ENCODE measurements around the gene CFAP206. TPM values are rescaled to one million over a fixed set of nuclear protein-coding genes. Genes with fewer than 3 reads are reported as not detected.
A peak's percentile ranks its signal among the peaks of the same experiment; 100 is the strongest.
"Not testable (repeated sequence)": the region's sequence is repeated elsewhere in the genome, so short reads cannot be mapped to it uniquely, and the experiment has no call there.

The CFAP206 gene
- total RNA-seq, 2 experiments from 2014 or later, result not detected

- Mint-ChIP-seq H3K36me3 (ENCODE audit: low read depth) (no peaks in the 10 kb centered on the region), H3K9me3 (no peaks in the 10 kb centered on the region), H3K27ac (no peak overlapping the region), H3K4me3 (no peak overlapping the region), H3K4me1 (no peaks in the 10 kb centered on the region), H3K27me3 (peaks cover 18% of the 10 kb centered on the region)
- ChIA-PET CTCF (no interaction called here), POLR2A (no interaction called here)
- DNase-seq, result no peak
Observed at GRCh38 chr6:87444362-87444761, 36.6 kb downstream of the CFAP206 start.

- DNase-seq, result no peak
- ChIA-PET POLR2A (no interaction called here), CTCF (interaction anchor here (0.6 kb wide), 1 partner anchor 325 kb away, joined by 3 read pairs; no protein-coding TSS in a partner anchor)
- H3K27ac Mint-ChIP-seq, result no peak overlapping the region
- H3K36me3 Mint-ChIP-seq (ENCODE audit: low read depth), result no peaks in the 10 kb centered on the region
- H3K27me3 Mint-ChIP-seq, result peaks cover 50% of the 10 kb centered on the region
- H3K9me3 Mint-ChIP-seq, result no peaks in the 10 kb centered on the region
- H3K4me1 Mint-ChIP-seq, result no peaks in the 10 kb centered on the region
- no peak overlapping the region for H3K4me3 Mint-ChIP-seq
Observed at GRCh38 chr6:87465051-87465450, 57.3 kb downstream of the CFAP206 start.

GRCh38 chr6:87472525-87473418, 65.0 kb downstream of the CFAP206 start, which contains the start of gene SLC35A1:
SLC35A1 (plus strand) TSS chr6:87472974; CDS start chr6:87473004, 30 bp downstream.
- no peaks in the 10 kb centered on the region for H3K9me3 Mint-ChIP-seq
- H3K36me3 Mint-ChIP-seq (ENCODE audit: low read depth), result peaks cover 4% of the 10 kb centered on the region
- POLR2A ChIA-PET, result interaction anchor here (1.3 to 1.7 kb wide), 2 partner anchors 116 to 229 kb away, joined by 3 to 7 read pairs; partner anchors contain the start of gene AKIRIN2
- peak within 1 kb of the TSS; percentile 98 for H3K4me3 Mint-ChIP-seq
- peaks cover 7% of the 10 kb centered on the region for H3K27me3 Mint-ChIP-seq
- peaks cover 24% of the 10 kb centered on the region for H3K4me1 Mint-ChIP-seq
- peak; percentile 82 for DNase-seq
- peak within 1 kb of the TSS; percentile 91 for H3K27ac Mint-ChIP-seq
- CTCF ChIA-PET, result interaction anchor here (1.0 to 1.5 kb wide), 4 partner anchors 12 to 394 kb away, joined by 3 to 5 read pairs (median 4); partner anchors contain the start of gene SMIM8

GRCh38 chr6:87473419-87473903, 65.7 kb downstream of the CFAP206 start:
- DNase-seq, result no peak
- CTCF ChIA-PET, result interaction anchor here (1.4 to 1.5 kb wide), 2 partner anchors 116 to 227 kb away, joined by 4 read pairs; partner anchors contain the start of genes ORC3 and RARS2
- POLR2A ChIA-PET, result no interaction called here
- Mint-ChIP-seq H3K4me1 (peaks cover 24% of the 10 kb centered on the region), H3K27ac (peak overlapping the region; percentile 91), H3K36me3 (ENCODE audit: low read depth) (peaks cover 10% of the 10 kb centered on the region), H3K4me3 (peak overlapping the region; percentile 98), H3K9me3 (no peaks in the 10 kb centered on the region), H3K27me3 (peaks cover 2% of the 10 kb centered on the region)

GRCh38 chr6:87481931-87482330, 74.2 kb downstream of the CFAP206 start:
- ChIA-PET CTCF (no interaction called here), POLR2A (no interaction called here)
- H3K9me3 Mint-ChIP-seq, result no peaks in the 10 kb centered on the region
- peaks cover 12% of the 10 kb centered on the region for H3K4me1 Mint-ChIP-seq
- peaks cover 30% of the 10 kb centered on the region for H3K36me3 Mint-ChIP-seq (ENCODE audit: low read depth)
- H3K27ac Mint-ChIP-seq, result no peak overlapping the region
- H3K27me3 Mint-ChIP-seq, result no peaks in the 10 kb centered on the region
- no peak for DNase-seq
- H3K4me3 Mint-ChIP-seq, result no peak overlapping the region

GRCh38 chr6:87482366-87482765, 74.6 kb downstream of the CFAP206 start:
- H3K4me3 Mint-ChIP-seq, result no peak overlapping the region
- no peak overlapping the region for H3K27ac Mint-ChIP-seq
- POLR2A ChIA-PET, result no interaction called here
- H3K27me3 Mint-ChIP-seq, result no peaks in the 10 kb centered on the region
- no peaks in the 10 kb centered on the region for H3K9me3 Mint-ChIP-seq
- peaks cover 12% of the 10 kb centered on the region for H3K4me1 Mint-ChIP-seq
- H3K36me3 Mint-ChIP-seq (ENCODE audit: low read depth), result peaks cover 29% of the 10 kb centered on the region
- DNase-seq, result no peak
- CTCF ChIA-PET, result no interaction called here

GRCh38 chr6:87483929-87484328, 76.2 kb downstream of the CFAP206 start:
- POLR2A ChIA-PET, result no interaction called here
- DNase-seq, result peak; percentile 20
- Mint-ChIP-seq H3K9me3 (no peaks in the 10 kb centered on the region), H3K36me3 (ENCODE audit: low read depth) (peaks cover 16% of the 10 kb centered on the region), H3K27ac (no peak overlapping the region), H3K27me3 (no peaks in the 10 kb centered on the region), H3K4me3 (no peak overlapping the region), H3K4me1 (peaks cover 12% of the 10 kb centered on the region)
- CTCF ChIA-PET, result interaction anchor here (0.6 kb wide), 1 partner anchor 20 kb away, joined by 3 read pairs; no protein-coding TSS in a partner anchor

- no peak for DNase-seq
- Mint-ChIP-seq H3K36me3 (ENCODE audit: low read depth) (peaks cover 12% of the 10 kb centered on the region), H3K9me3 (no peaks in the 10 kb centered on the region), H3K27me3 (no peaks in the 10 kb centered on the region), H3K27ac (no peak overlapping the region), H3K4me3 (no peak overlapping the region), H3K4me1 (peaks cover 12% of the 10 kb centered on the region)
- ChIA-PET POLR2A (no interaction called here), CTCF (no interaction called here)
Observed at GRCh38 chr6:87484491-87484890, 76.7 kb downstream of the CFAP206 start.

GRCh38 chr6:87487555-87487954, 79.8 kb downstream of the CFAP206 start:
- DNase-seq, result no peak
- Mint-ChIP-seq H3K27ac (no peak overlapping the region), H3K27me3 (no peaks in the 10 kb centered on the region), H3K9me3 (no peaks in the 10 kb centered on the region), H3K4me1 (peaks cover 12% of the 10 kb centered on the region), H3K4me3 (no peak overlapping the region), H3K36me3 (ENCODE audit: low read depth) (peaks cover 12% of the 10 kb centered on the region)
- ChIA-PET CTCF (no interaction called here), POLR2A (no interaction called here)

GRCh38 chr6:87489326-87489725, 81.6 kb downstream of the CFAP206 start:
- not testable (repeated sequence) for H3K9me3 Mint-ChIP-seq
- POLR2A ChIA-PET, result interaction anchor here (1.0 kb wide), 1 partner anchor 12 kb away, joined by 4 read pairs; no protein-coding TSS in a partner anchor
- CTCF ChIA-PET, result interaction anchor here (1.6 kb wide), 1 partner anchor 21 kb away, joined by 3 read pairs; no protein-coding TSS in a partner anchor

GRCh38 chr6:87494761-87495422, 87.1 kb downstream of the CFAP206 start:
- Mint-ChIP-seq H3K9me3 (no peaks in the 10 kb centered on the region), H3K27me3 (no peaks in the 10 kb centered on the region), H3K4me1 (peaks cover 1% of the 10 kb centered on the region), H3K27ac (no peak overlapping the region), H3K4me3 (no peak overlapping the region), H3K36me3 (ENCODE audit: low read depth) (peaks cover 16% of the 10 kb centered on the region)
- CTCF ChIA-PET, result no interaction called here
- POLR2A ChIA-PET, result interaction anchor here (1.1 kb wide), 1 partner anchor 12 kb away, joined by 3 read pairs; no protein-coding TSS in a partner anchor
- no peak for DNase-seq

More at GRCh38 chr6:87489326-87489725, 81.6 kb downstream of the CFAP206 start:
- H3K4me1 Mint-ChIP-seq, DNase-seq, H3K4me3 Mint-ChIP-seq, H3K27ac Mint-ChIP-seq, H3K27me3 Mint-ChIP-seq: not testable (repeated sequence)
- H3K36me3 Mint-ChIP-seq (ENCODE audit: low read depth), result peaks cover 14% of the 10 kb centered on the region

GRCh38 chr6:87498048-87498447, 90.3 kb downstream of the CFAP206 start:
- POLR2A ChIA-PET, result no interaction called here
- DNase-seq, result no peak
- CTCF ChIA-PET, result no interaction called here
- Mint-ChIP-seq H3K36me3 (ENCODE audit: low read depth) (peaks cover 14% of the 10 kb centered on the region), H3K27me3 (no peaks in the 10 kb centered on the region), H3K4me1 (peaks cover 1% of the 10 kb centered on the region), H3K9me3 (no peaks in the 10 kb centered on the region), H3K4me3 (no peak overlapping the region), H3K27ac (no peak overlapping the region)
